Measurements from ENCODE around the gene PCGF5.

DNA sequence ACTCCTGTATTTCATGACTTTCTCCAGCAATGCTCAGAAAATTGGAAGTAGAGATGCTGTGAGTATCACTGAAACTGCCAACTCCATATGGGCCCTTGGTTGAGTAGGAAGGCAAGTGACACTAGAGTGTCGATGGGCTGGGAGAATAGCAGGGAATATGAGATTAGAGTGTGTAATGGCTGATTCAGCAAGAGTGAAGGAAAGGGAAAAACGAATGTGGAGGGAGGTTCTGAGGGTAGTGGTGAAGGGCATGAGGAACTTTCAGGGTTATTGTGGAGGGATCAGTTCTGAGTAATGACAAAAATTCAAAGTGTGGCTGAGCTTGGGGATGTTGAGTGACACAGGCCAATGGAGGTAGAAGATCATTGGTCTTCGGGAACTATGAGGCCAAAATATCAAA is 49.0 kb upstream of the PCGF5 start:
- no peak for TF ChIP-seq EP300 (IDR thresholded peaks at IDR 0.05; ENCODE audit: low read depth)
- TF ChIP-seq, protein P1, sequence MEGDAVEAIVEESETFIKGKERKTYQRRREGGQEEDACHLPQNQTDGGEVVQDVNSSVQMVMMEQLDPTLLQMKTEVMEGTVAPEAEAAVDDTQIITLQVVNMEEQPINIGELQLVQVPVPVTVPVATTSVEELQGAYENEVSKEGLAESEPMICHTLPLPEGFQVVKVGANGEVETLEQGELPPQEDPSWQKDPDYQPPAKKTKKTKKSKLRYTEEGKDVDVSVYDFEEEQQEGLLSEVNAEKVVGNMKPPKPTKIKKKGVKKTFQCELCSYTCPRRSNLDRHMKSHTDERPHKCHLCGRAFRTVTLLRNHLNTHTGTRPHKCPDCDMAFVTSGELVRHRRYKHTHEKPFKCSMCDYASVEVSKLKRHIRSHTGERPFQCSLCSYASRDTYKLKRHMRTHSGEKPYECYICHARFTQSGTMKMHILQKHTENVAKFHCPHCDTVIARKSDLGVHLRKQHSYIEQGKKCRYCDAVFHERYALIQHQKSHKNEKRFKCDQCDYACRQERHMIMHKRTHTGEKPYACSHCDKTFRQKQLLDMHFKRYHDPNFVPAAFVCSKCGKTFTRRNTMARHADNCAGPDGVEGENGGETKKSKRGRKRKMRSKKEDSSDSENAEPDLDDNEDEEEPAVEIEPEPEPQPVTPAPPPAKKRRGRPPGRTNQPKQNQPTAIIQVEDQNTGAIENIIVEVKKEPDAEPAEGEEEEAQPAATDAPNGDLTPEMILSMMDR (IDR thresholded peaks at IDR 0.05), result no peak
- no peak for TF ChIP-seq POLR2A (IDR thresholded peaks at IDR 0.05)
- TF ChIP-seq POLR2AphosphoS5 (IDR thresholded peaks at IDR 0.05), result no peak

All from transverse colon (tissue), 4 donors.